IMR-90 (cell line): ENCODE data around the gene STOM. TPM values are rescaled to one million over a fixed set of nuclear protein-coding genes. Genes with fewer than 3 reads are reported as not detected.

Experiments used
- ATAC-seq: fragments of 200-7000 bp; cut with Tn5 transposase; 2 replicates; pipeline ENCODE4 v1.9.1; 2020; ENCODE audit warnings: low read depth, mild to moderate bottlenecking, moderate library complexity
- BruUV-seq: library from RNA; stranded (reverse); fragments of 400-500 nt; replicated peaks from 2 replicates; lab custom pipeline; 2021; lab: Mats Ljungman, UMichigan
- CTCF ChIA-PET: fragments of 300-600 bp; formaldehyde crosslinking; extraction: SDS; loops from one replicate; lab custom pipeline; 2021; ENCODE audit warnings: antibody characterized with exemption; lab: Yijun Ruan, JAX
- POLR2A ChIA-PET: fragments of 300-600 bp; sonication (Branson Sonifier 250); formaldehyde crosslinking; loops from one replicate; lab custom pipeline; 2022; ENCODE audit warnings: antibody characterized with exemption; ENCODE audit not compliant: unreplicated experiment; lab: Charles Lee
- DNase-seq: peaks from one replicate; pipeline ENCODE4 v3.0.0; 2013
- H2AFZ ChIP-seq: replicated peaks from 2 replicates; pipeline ENCODE3; 2013; ENCODE audit warnings: low read length, mild to moderate bottlenecking; ENCODE audit not compliant: poor library complexity
- H2AK5ac ChIP-seq: 2 replicates; pipeline ENCODE4 v1.6.1; 2013; ENCODE audit warnings: low read depth, low read length, inconsistent platforms
- H2AK9ac ChIP-seq: replicated peaks from 2 replicates; pipeline ENCODE3; 2013; ENCODE audit warnings: mild to moderate bottlenecking, low read depth, low read length, moderate library complexity; ENCODE audit not compliant: poor library complexity
- H2BK120ac ChIP-seq: 2 replicates; pipeline ENCODE4 v1.6.1; 2013; ENCODE audit warnings: low read depth, low read length, inconsistent platforms
- H2BK15ac ChIP-seq: 3 replicates; pipeline ENCODE4 v1.6.1; 2013; ENCODE audit warnings: low read depth, low read length, inconsistent platforms
- H2BK20ac ChIP-seq: 2 replicates; pipeline ENCODE4 v1.6.1; 2013; ENCODE audit warnings: low read depth, mild to moderate bottlenecking, inconsistent platforms, low read length, moderate library complexity
- H2BK5ac ChIP-seq: 2 replicates; pipeline ENCODE4 v1.6.1; 2013; ENCODE audit warnings: mild to moderate bottlenecking, low read depth, low read length, inconsistent platforms; ENCODE audit not compliant: poor library complexity, severe bottlenecking
- H3K14ac ChIP-seq: replicated peaks from 2 replicates; pipeline ENCODE4 v1.6.1; 2013; ENCODE audit warnings: low read depth, low read length, inconsistent platforms
- H3K18ac ChIP-seq: 2 replicates; pipeline ENCODE4 v1.6.1; 2013; ENCODE audit warnings: low read depth, low read length, control low read depth
- H3K23ac ChIP-seq: 2 replicates; pipeline ENCODE4 v1.6.1; 2013; ENCODE audit warnings: low read depth, low read length, inconsistent platforms
- H3K27ac ChIP-seq: 2 replicates; pipeline ENCODE4 v1.5.1; 2013; ENCODE audit warnings: mild to moderate bottlenecking, control low read depth, low read length; ENCODE audit not compliant: insufficient read depth
- H3K27me3 ChIP-seq: 2 replicates; pipeline ENCODE4 v1.6.1; 2013; ENCODE audit warnings: low read length; ENCODE audit not compliant: control insufficient read depth, insufficient read depth
- H3K36me3 ChIP-seq: 2 replicates; pipeline ENCODE4 v1.6.1; 2013; ENCODE audit warnings: low read length, mixed read lengths; ENCODE audit not compliant: control insufficient read depth, insufficient read depth
- H3K4ac ChIP-seq: 2 replicates; pipeline ENCODE4 v1.6.1; 2013; ENCODE audit warnings: low read depth, low read length, inconsistent platforms
- H3K4me1 ChIP-seq: 2 replicates; pipeline ENCODE4 v1.6.1; 2013; ENCODE audit warnings: low read length, mixed read lengths; ENCODE audit not compliant: control insufficient read depth, insufficient read depth
- H3K4me2 ChIP-seq: 2 replicates; pipeline ENCODE4 v1.6.1; 2013; ENCODE audit warnings: low read depth, mild to moderate bottlenecking, control low read depth, low read length, moderate library complexity
- H3K4me3 ChIP-seq: 2 replicates; pipeline ENCODE4 v1.5.1; 2013; ENCODE audit warnings: low read depth, mild to moderate bottlenecking, control low read depth, low read length, moderate library complexity; ENCODE audit not compliant: insufficient read depth
- H3K56ac ChIP-seq: 2 replicates; pipeline ENCODE4 v1.6.1; 2013; ENCODE audit warnings: low read length, inconsistent platforms; ENCODE audit not compliant: insufficient read depth; ENCODE audit errors: extremely low read depth
- H3K79me1 ChIP-seq, 2 experiments: 2 replicates each; pipeline ENCODE4 v1.6.1; 2013; ENCODE audit warnings: low read length in 2 of 2, inconsistent platforms in 1 of 2, low read depth in 1 of 2
- H3K9ac ChIP-seq: 2 replicates; pipeline ENCODE4 v1.6.1; 2013; ENCODE audit warnings: low read depth, low read length, control low read depth
- H3K9me1 ChIP-seq: 2 replicates; pipeline ENCODE4 v1.6.1; 2013; ENCODE audit warnings: low read length, inconsistent platforms; ENCODE audit not compliant: insufficient read depth
- H3K9me3 ChIP-seq: 2 replicates; pipeline ENCODE4 v1.6.1; 2013; ENCODE audit warnings: low read length; ENCODE audit not compliant: control insufficient read depth, insufficient read depth
- H4K20me1 ChIP-seq: 2 replicates; pipeline ENCODE4 v1.6.1; 2013; ENCODE audit warnings: low read length, inconsistent platforms; ENCODE audit not compliant: insufficient read depth
- H4K5ac ChIP-seq: 2 replicates; pipeline ENCODE4 v1.6.1; 2013; ENCODE audit warnings: mild to moderate bottlenecking, low read depth, low read length, control low read depth
- H4K8ac ChIP-seq, 2 experiments: 2 replicates each; pipeline ENCODE4 v1.6.1; 2013; ENCODE audit warnings: low read depth in 2 of 2, low read length in 2 of 2, control low read depth in 1 of 2, inconsistent platforms in 1 of 2
- H4K91ac ChIP-seq: 2 replicates; pipeline ENCODE4 v1.6.1; 2013; ENCODE audit warnings: low read depth, low read length, inconsistent platforms; ENCODE audit not compliant: insufficient read depth
- BHLHE40 ChIP-seq: fragments of 150-350 bp; IDR thresholded peaks from 2 replicates; pipeline ENCODE4 v1.6.1; 2016; ENCODE audit warnings: mild to moderate bottlenecking, low read depth, low read length
- CEBPB ChIP-seq: IDR thresholded peaks from 2 replicates; pipeline ENCODE4 v1.6.1; 2012; ENCODE audit warnings: low read depth, low read length, improper control_type of control experiment
- CHD1 ChIP-seq: IDR thresholded peaks from 2 replicates; pipeline ENCODE4 v1.6.1; 2012; ENCODE audit warnings: low read depth, low read length, improper control_type of control experiment
- CTCF ChIP-seq: conservative IDR thresholded peaks from 2 replicates; pipeline ENCODE4 v1.5.1; 2012; ENCODE audit warnings: mild to moderate bottlenecking, low read depth, low read length, improper control_type of control experiment
- ELK1 ChIP-seq: fragments of 150-350 bp; IDR thresholded peaks from 2 replicates; pipeline ENCODE4 v1.6.1; 2016; ENCODE audit warnings: low read depth, mild to moderate bottlenecking, low read length, moderate library complexity, borderline replicate concordance
- FOS ChIP-seq: fragments of 150-350 bp; IDR thresholded peaks from 2 replicates; pipeline ENCODE4 v1.6.1; 2016; ENCODE audit warnings: low read depth, low read length
- MAFK ChIP-seq: IDR thresholded peaks from 2 replicates; pipeline ENCODE4 v1.6.1; 2012; ENCODE audit warnings: low read depth, low read length, improper control_type of control experiment
- MXI1 ChIP-seq: IDR thresholded peaks from 2 replicates; pipeline ENCODE4 v1.6.1; 2012; ENCODE audit warnings: low read depth, mild to moderate bottlenecking, low read length, moderate library complexity, borderline replicate concordance
- NFE2L2 ChIP-seq: fragments of 150-350 bp; IDR thresholded peaks from 2 replicates; pipeline ENCODE4 v1.6.1; 2016; ENCODE audit warnings: low read depth, mild to moderate bottlenecking, low read length
- POLR2A ChIP-seq: IDR thresholded peaks from 2 replicates; pipeline ENCODE4 v1.6.1; 2012; ENCODE audit warnings: mild to moderate bottlenecking, low read depth, low read length
- RAD21 ChIP-seq: IDR thresholded peaks from 2 replicates; pipeline ENCODE4 v1.6.1; 2012; ENCODE audit warnings: low read length, improper control_type of control experiment
- RCOR1 ChIP-seq: IDR thresholded peaks from 2 replicates; pipeline ENCODE4 v1.6.1; 2012; ENCODE audit warnings: mild to moderate bottlenecking, low read length, improper control_type of control experiment; ENCODE audit not compliant: insufficient replicate concordance
- RFX5 ChIP-seq: IDR thresholded peaks from 2 replicates; pipeline ENCODE4 v1.8.0; 2012; ENCODE audit warnings: low read depth, mild to moderate bottlenecking, low read length, moderate library complexity
- SMC3 ChIP-seq: fragments of 150-350 bp; IDR thresholded peaks from 2 replicates; pipeline ENCODE4 v1.6.1; 2016; ENCODE audit warnings: low read depth, mild to moderate bottlenecking, antibody characterized with exemption, low read length, moderate library complexity
- WGBS, 2 experiments: methylation state at CpG; one replicate each; pipeline versions ENCODE4 v1.1.5 to v1.1.7; 2013; ENCODE audit warnings: missing lambda C conversion rate in 2 of 2; ENCODE audit not compliant: insufficient read length in 1 of 2; ENCODE audit errors: extremely low coverage in 2 of 2; 5-methylcytosine and 5-hydroxymethylcytosine counted together
- dilution Hi-C: fragments of 300-500 bp; cut with HindIII; formaldehyde crosslinking; loops from one replicate; pipeline ENCODE4 v1.14.3; 2018; ENCODE audit warnings: low sequenced_read_pairs; ENCODE audit not compliant: unreplicated experiment
- in situ Hi-C: fragments of 300-500 bp; cut with MboI; formaldehyde crosslinking; loops from 3 replicates; pipeline ENCODE4 v1.14.3; 2019; ENCODE audit warnings: low sequenced_read_pairs, inconsistent platforms, mixed read lengths
- intact Hi-C: fragments of 100-400 bp; cut with micrococcal nuclease; formaldehyde crosslinking; loops from 2 replicates; pipeline ENCODE4 v1.10.0; 2022
- polyA plus RNA-seq, 3 experiments: library from polyadenylated mRNA; depleted of rRNA; stranded (reverse); fragments of >200 nt; gene quantifications; 2 replicates each; pipeline ENCODE4 v1.2.3, GENCODE V29; 2012; ENCODE audit warnings: low replicate concordance in 1 of 3
- total RNA-seq: library from RNA; depleted of rRNA; stranded (reverse); fragments of >200 nt; gene quantifications from 2 replicates; pipeline ENCODE4 v1.2.3, GENCODE V29; 2012
- TF ChIP-seq, protein P1 (sequence below): fragments of 150-350 bp; IDR thresholded peaks from 2 replicates; pipeline ENCODE4 v1.6.1; 2017; ENCODE audit warnings: mild to moderate bottlenecking, antibody characterized with exemption, low read length, low read depth

STOM gene
- total and polyA plus RNA-seq, 2 of the 4 experiments (the other 2 are of a cell fraction) = 78.4 to 84.8 TPM

DNA sequence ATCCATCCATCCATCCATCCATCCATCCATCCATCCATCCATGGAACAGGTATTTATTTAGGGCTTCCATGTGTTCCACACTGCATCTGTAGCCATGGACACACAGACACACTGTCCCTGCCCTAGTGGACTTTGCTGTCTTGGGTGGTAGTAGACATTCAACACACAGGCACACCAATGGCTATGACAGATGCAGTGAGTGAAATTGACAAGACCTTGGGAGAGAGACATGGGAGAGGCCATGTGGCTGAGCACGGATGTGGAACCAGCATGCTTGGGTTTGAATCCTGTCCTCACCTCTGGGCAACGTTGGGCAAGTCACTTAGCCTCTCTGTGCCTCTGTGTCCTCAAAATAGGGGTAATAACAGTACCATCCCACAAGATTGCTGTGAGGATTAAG is 45.3 kb downstream of the STOM start:
- Histone ChIP-seq H4K20me1 (no peaks in the 10 kb centered on the region; the same call in 1 of the 2 replicates), H2BK120ac (peak overlapping the region; percentile 13; the same call in 1 of the 2 replicates), H3K4ac (peak overlapping the region; percentile 89), H4K91ac (peak overlapping the region; percentile 35), H3K36me3 (peaks cover 74% of the 10 kb centered on the region), H3K27ac (no peak overlapping the region), H3K9me3 (no peaks in the 10 kb centered on the region), H3K23ac (peak overlapping the region; percentile 10; the same call in 1 of the 2 replicates), H2AK5ac (peak overlapping the region; percentile 92), H3K27me3 (no peaks in the 10 kb centered on the region), H3K79me1 (peaks cover 19 to 58% of the 10 kb centered on the region in 2 experiments), H2BK5ac (peak overlapping the region; percentile 46), H2BK20ac (peak overlapping the region; percentile 72), H3K4me1 (peaks cover 15% of the 10 kb centered on the region), H3K4me3 (no peak overlapping the region), H3K9ac (no peak overlapping the region), H2AFZ (no peak overlapping the region), H3K14ac (peak overlapping the region; percentile 52), H4K5ac (peak overlapping the region; percentile 10; the same call in 1 of the 2 replicates), H2AK9ac (peak overlapping the region; percentile 55), H4K8ac (peak overlapping the region; percentile 22 to 46; a peak in 2 of 4 replicates), H3K18ac (peak overlapping the region; percentile 20; the same call in 1 of the 2 replicates), H3K56ac (no peak overlapping the region), H3K4me2 (no peak overlapping the region), H3K9me1 (peaks cover 41% of the 10 kb centered on the region), H2BK15ac (peak overlapping the region; percentile 98; the same call in 2 of the 3 replicates)
- TF ChIP-seq FOS = no peak
- TF ChIP-seq NFE2L2 = no peak
- no peak for TF ChIP-seq RCOR1
- TF ChIP-seq MAFK = no peak
- no peak for TF ChIP-seq POLR2A
- TF ChIP-seq, protein P1, sequence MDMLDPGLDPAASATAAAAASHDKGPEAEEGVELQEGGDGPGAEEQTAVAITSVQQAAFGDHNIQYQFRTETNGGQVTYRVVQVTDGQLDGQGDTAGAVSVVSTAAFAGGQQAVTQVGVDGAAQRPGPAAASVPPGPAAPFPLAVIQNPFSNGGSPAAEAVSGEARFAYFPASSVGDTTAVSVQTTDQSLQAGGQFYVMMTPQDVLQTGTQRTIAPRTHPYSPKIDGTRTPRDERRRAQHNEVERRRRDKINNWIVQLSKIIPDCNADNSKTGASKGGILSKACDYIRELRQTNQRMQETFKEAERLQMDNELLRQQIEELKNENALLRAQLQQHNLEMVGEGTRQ = no peak
- no peak for TF ChIP-seq CHD1
- TF ChIP-seq BHLHE40 = no peak
- no peak for TF ChIP-seq CTCF
- TF ChIP-seq RFX5 = no peak
- no peak for TF ChIP-seq RAD21
- no peak for TF ChIP-seq MXI1
- no peak for TF ChIP-seq ELK1
- TF ChIP-seq CEBPB = no peak
- no peak for TF ChIP-seq SMC3
- ATAC-seq (no peak), DNase-seq (no peak)
- POLR2A ChIA-PET = no interaction called here
- no TSS peak for BruUV-seq
- dilution Hi-C loops = no loop called here
- CTCF ChIA-PET = no interaction called here
- in situ Hi-C loops = loop anchor here (5.0 kb wide), 1 partner anchor 73 kb away; no protein-coding TSS in a partner anchor
- no CpG with 5 or more reads among the region's 2 CpGs for WGBS, 2 experiments
- intact Hi-C loops = no loop called here
